H9 (cell line): ENCODE data around the gene ANKRD22. TPM values are rescaled to one million over a fixed set of nuclear protein-coding genes. Genes with fewer than 3 reads are reported as not detected.

Experiments used
- DNase-seq: peaks from one replicate; pipeline ENCODE4 v3.0.0-alpha.2; 2017
- H2AFZ ChIP-seq: one replicate; pipeline ENCODE4 v1.6.1; 2013; ENCODE audit warnings: mild to moderate bottlenecking, low read length, control low read depth, moderate library complexity
- H2AK5ac ChIP-seq: 2 replicates; pipeline ENCODE4 v1.6.1; 2013; ENCODE audit warnings: low read length, control low read depth, mixed read lengths; ENCODE audit not compliant: insufficient read length
- H2BK120ac ChIP-seq: one replicate; pipeline ENCODE4 v1.6.1; 2013; ENCODE audit warnings: low read depth, mild to moderate bottlenecking, low read length, control low read depth, inconsistent platforms; ENCODE audit not compliant: poor library complexity, severe bottlenecking
- H2BK12ac ChIP-seq: 2 replicates; pipeline ENCODE4 v1.6.1; 2013; ENCODE audit warnings: low read length, control low read depth, mixed read lengths, low read depth; ENCODE audit not compliant: insufficient read length
- H2BK15ac ChIP-seq: 2 replicates; pipeline ENCODE4 v1.6.1; 2013; ENCODE audit warnings: low read depth, low read length, control low read depth
- H2BK20ac ChIP-seq: one replicate; pipeline ENCODE4 v1.6.1; 2013; ENCODE audit warnings: low read depth, mild to moderate bottlenecking, low read length, control low read depth, inconsistent platforms; ENCODE audit not compliant: poor library complexity, severe bottlenecking
- H2BK5ac ChIP-seq: 2 replicates; pipeline ENCODE4 v1.6.1; 2013; ENCODE audit warnings: low read length, control low read depth, mixed read lengths; ENCODE audit not compliant: insufficient read length
- H3K14ac ChIP-seq: 2 replicates; pipeline ENCODE4 v1.6.1; 2013; ENCODE audit warnings: low read length, control low read depth; ENCODE audit not compliant: insufficient read depth
- H3K18ac ChIP-seq: 2 replicates; pipeline ENCODE4 v1.6.1; 2013; ENCODE audit warnings: low read depth, mild to moderate bottlenecking, mixed read lengths, low read length, control low read depth; ENCODE audit not compliant: insufficient read length
- H3K23ac ChIP-seq: 2 replicates; pipeline ENCODE4 v1.6.1; 2013; ENCODE audit warnings: low read length, control low read depth, mixed read lengths, low read depth; ENCODE audit not compliant: insufficient read length
- H3K23me2 ChIP-seq: 2 replicates; pipeline ENCODE4 v1.6.1; 2013; ENCODE audit warnings: low read depth, mild to moderate bottlenecking, mixed read lengths, low read length, control low read depth; ENCODE audit not compliant: insufficient read length, poor library complexity, severe bottlenecking
- H3K27ac ChIP-seq: 2 replicates; pipeline ENCODE4 v1.5.1; 2013; ENCODE audit warnings: low read length, control low read depth, mixed read lengths, low read depth; ENCODE audit not compliant: insufficient read length
- H3K27me3 ChIP-seq: 2 replicates; pipeline ENCODE4 v1.6.1; 2013; ENCODE audit warnings: low read length, control low read depth, inconsistent platforms; ENCODE audit not compliant: insufficient read depth
- H3K4ac ChIP-seq: 2 replicates; pipeline ENCODE4 v1.6.1; 2013; ENCODE audit warnings: low read depth, mild to moderate bottlenecking, control low read depth, inconsistent platforms, low read length, moderate library complexity
- H3K4me1 ChIP-seq: 2 replicates; pipeline ENCODE4 v1.6.1; 2013; ENCODE audit warnings: low read length, control low read depth, inconsistent platforms; ENCODE audit not compliant: insufficient read depth
- H3K4me2 ChIP-seq: 2 replicates; pipeline ENCODE4 v1.6.1; 2013; ENCODE audit warnings: low read length, control low read depth, mixed read lengths; ENCODE audit not compliant: insufficient read length, insufficient read depth
- H3K56ac ChIP-seq: 2 replicates; pipeline ENCODE4 v1.6.1; 2013; ENCODE audit warnings: low read depth, mild to moderate bottlenecking, mixed read lengths, low read length, control low read depth; ENCODE audit not compliant: insufficient read length
- H3K79me1 ChIP-seq: 2 replicates; pipeline ENCODE4 v1.6.1; 2013; ENCODE audit warnings: low read depth, mild to moderate bottlenecking, moderate library complexity, low read length, control low read depth, inconsistent platforms; ENCODE audit not compliant: insufficient read depth, poor library complexity, severe bottlenecking
- H3K79me2 ChIP-seq: 2 replicates; pipeline ENCODE4 v1.6.1; 2013; ENCODE audit warnings: low read length, control low read depth, inconsistent platforms; ENCODE audit not compliant: insufficient read depth
- H3K9ac ChIP-seq: 2 replicates; pipeline ENCODE4 v1.6.1; 2013; ENCODE audit warnings: low read length, control low read depth, mixed read lengths; ENCODE audit not compliant: insufficient read length; ENCODE audit errors: extremely low read depth
- H3K9me3 ChIP-seq: one replicate; pipeline ENCODE4 v1.6.1; 2013; ENCODE audit warnings: low read depth, low read length, inconsistent platforms; ENCODE audit not compliant: control insufficient read depth
- H3T11ph ChIP-seq: one replicate; pipeline ENCODE4 v1.6.1; 2013; ENCODE audit warnings: mild to moderate bottlenecking, low read length, control low read depth, inconsistent platforms
- H4K20me1 ChIP-seq: one replicate; pipeline ENCODE4 v1.6.1; 2013; ENCODE audit not compliant: control insufficient read depth, insufficient read length, insufficient read depth
- H4K5ac ChIP-seq: 2 replicates; pipeline ENCODE4 v1.6.1; 2013; ENCODE audit warnings: low read depth, mild to moderate bottlenecking, mixed read lengths, low read length, control low read depth; ENCODE audit not compliant: insufficient read length
- H4K8ac ChIP-seq: replicated peaks from 2 replicates; pipeline ENCODE4 v1.6.1; 2013; ENCODE audit warnings: low read length, control low read depth, mixed read lengths, low read depth; ENCODE audit not compliant: insufficient read length
- H4K91ac ChIP-seq: 2 replicates; pipeline ENCODE4 v1.6.1; 2013; ENCODE audit warnings: low read depth, mild to moderate bottlenecking, moderate library complexity, mixed read lengths, low read length, control low read depth; ENCODE audit not compliant: insufficient read length
- H3K27ac Mint-ChIP-seq, 3 experiments: 2 replicates in 2 of 3; 3 replicates in 1 of 3; pipeline ENCODE4 v1.8.0; 2020 to 2021; ENCODE audit warnings: mixed read lengths in 3 of 3, mild to moderate bottlenecking in 1 of 3, moderate library complexity in 1 of 3
- H3K27me3 Mint-ChIP-seq: 2 replicates; pipeline ENCODE4 v1.8.0; 2021; ENCODE audit warnings: low read depth, mild to moderate bottlenecking, moderate library complexity, mixed read lengths
- H3K36me3 Mint-ChIP-seq, 3 experiments: 2 replicates in 2 of 3; 3 replicates in 1 of 3; pipeline ENCODE4 v1.8.0; 2020 to 2021; ENCODE audit warnings: low read depth in 3 of 3, mixed read lengths in 3 of 3; ENCODE audit not compliant: insufficient read depth in 1 of 3
- H3K4me1 Mint-ChIP-seq, 2 experiments: 2 replicates each; pipeline ENCODE4 v1.8.0; 2020; ENCODE audit warnings: mixed read lengths in 2 of 2
- H3K4me3 Mint-ChIP-seq, 2 experiments: 2 replicates in 1 of 2; 3 replicates in 1 of 2; pipeline ENCODE4 v1.8.0; 2020 to 2021; ENCODE audit warnings: mild to moderate bottlenecking in 2 of 2, mixed read lengths in 2 of 2, moderate library complexity in 1 of 2
- H3K9me3 Mint-ChIP-seq, 2 experiments: 2 replicates in 1 of 2; 3 replicates in 1 of 2; pipeline ENCODE4 v1.8.0; 2020; ENCODE audit warnings: mild to moderate bottlenecking in 2 of 2, mixed read lengths in 2 of 2, moderate library complexity in 1 of 2
- CTCF ChIP-seq: fragments of 200-600 bp; sonication (generic); conservative IDR thresholded peaks from 3 replicates; pipeline ENCODE4 v1.8.0; 2021; ENCODE audit warnings: antibody characterized with exemption, mild to moderate bottlenecking
- WGBS: extraction: QIAGEN DNeasy Blood & Tissue Kit; methylation state at CpG from one replicate; pipeline ENCODE4 v1.1.7; 2013; ENCODE audit warnings: missing lambda C conversion rate, low lambda C conversion rate, mixed read lengths; ENCODE audit not compliant: insufficient read length; ENCODE audit errors: extremely low coverage; 5-methylcytosine and 5-hydroxymethylcytosine counted together
- total RNA-seq: library from RNA; stranded (reverse); gene quantifications from 2 replicates; pipeline ENCODE4 v1.2.1, GENCODE V29; 2021

ANKRD22 gene
- total RNA-seq, 1 experiment from 2014 or later: not detected

DNA sequence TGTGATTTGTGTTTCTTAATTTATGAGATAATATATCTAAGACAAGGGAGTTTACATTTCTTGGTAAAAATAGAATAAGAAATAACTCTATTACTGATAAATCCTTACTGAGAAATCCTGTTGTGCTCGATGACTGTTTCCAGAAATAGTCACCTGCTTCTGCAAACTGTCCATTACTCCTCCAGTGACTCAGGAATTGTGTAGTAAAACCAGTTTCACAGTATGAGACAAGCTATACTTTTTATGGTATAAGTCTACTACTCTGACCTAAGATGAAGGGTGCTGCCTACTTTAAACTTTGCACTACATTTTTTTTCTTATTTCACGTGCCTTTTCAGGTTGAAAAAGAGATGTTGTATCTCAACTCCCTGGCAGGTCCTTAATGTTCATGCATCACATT is 6.8 kb upstream of the ANKRD22 start:
- no peaks in the 10 kb centered on the region for H3K27me3 ChIP-seq
- H2BK12ac ChIP-seq: no peak overlapping the region
- no peak overlapping the region for H4K8ac ChIP-seq
- Mint-ChIP-seq H3K27me3 (peaks cover 2% of the 10 kb centered on the region; the same call in 1 of the 2 replicates), H3K4me3 (no peak overlapping the region), H3K27ac (no peak overlapping the region), H3K9me3 (no peaks in the 10 kb centered on the region; a peak in 1 of 5 replicates), H3K36me3 (no peaks in the 10 kb centered on the region), H3K4me1 (peaks cover 3 to 4% of the 10 kb centered on the region in 2 experiments)
- H3K23me2 ChIP-seq: no peaks in the 10 kb centered on the region
- TF ChIP-seq CTCF: no peak
- no peak overlapping the region for H2BK15ac ChIP-seq
- no peak overlapping the region for H3K18ac ChIP-seq
- no peak overlapping the region for H3K23ac ChIP-seq
- no peak overlapping the region for H3K27ac ChIP-seq
- no peak overlapping the region for H3T11ph ChIP-seq
- no peak overlapping the region for H3K9ac ChIP-seq
- H3K4ac ChIP-seq: no peak overlapping the region
- no peak overlapping the region for H2BK120ac ChIP-seq
- no peak overlapping the region for H4K5ac ChIP-seq
- H2BK20ac ChIP-seq: no peak overlapping the region
- H3K14ac ChIP-seq: no peak overlapping the region
- no peaks in the 10 kb centered on the region for H3K9me3 ChIP-seq
- no peak overlapping the region for H3K56ac ChIP-seq
- no peaks in the 10 kb centered on the region for H4K20me1 ChIP-seq
- H4K91ac ChIP-seq: no peak overlapping the region
- whole genome bisulfite sequencing: no CpG with 5 or more reads among the region's 2 CpGs
- no peaks in the 10 kb centered on the region for H3K79me1 ChIP-seq
- H3K4me1 ChIP-seq: no peaks in the 10 kb centered on the region; the same call in 1 of the 2 replicates
- H2BK5ac ChIP-seq: no peak overlapping the region
- H3K79me2 ChIP-seq: no peaks in the 10 kb centered on the region
- H2AK5ac ChIP-seq: no peak overlapping the region
- DNase-seq: no peak
- no peak overlapping the region for H3K4me2 ChIP-seq
- H2AFZ ChIP-seq: no peak overlapping the region
